ENCODE measurements around the gene MGST2.
A peak's percentile ranks its signal among the peaks of the same experiment; 100 is the strongest.

MGST2 gene

DNA sequence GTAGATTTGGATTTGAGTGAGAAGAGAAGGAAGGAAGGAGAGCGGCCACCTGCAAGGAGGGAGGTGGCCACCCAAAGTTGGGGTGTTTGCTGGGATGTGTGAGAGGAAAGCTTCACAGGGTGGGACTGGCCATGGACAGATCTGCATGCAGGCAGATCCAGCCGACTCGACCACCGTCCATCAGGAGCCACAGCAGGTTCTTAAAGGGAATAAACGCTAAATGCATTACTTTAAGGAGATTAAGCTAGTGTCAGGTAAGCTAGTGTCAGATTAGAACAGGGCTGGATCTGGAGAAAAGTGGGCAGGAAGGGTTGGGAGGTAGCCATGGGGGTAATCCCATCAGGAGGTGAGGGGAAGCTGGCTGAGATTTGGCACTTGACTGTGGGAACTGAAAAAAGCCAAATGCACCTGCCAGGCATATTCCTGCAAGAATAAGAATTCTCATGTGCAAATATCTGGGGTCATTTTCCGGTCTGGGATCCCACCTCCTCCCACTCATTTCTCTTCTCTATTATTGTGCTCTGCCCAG is 79.6 kb downstream of the MGST2 start:
- no peak for FAIRE-seq

GRCh38 chr4:139746431-139747171 is 81.0 kb downstream of the MGST2 start:
- FAIRE-seq = no peak

DNA sequence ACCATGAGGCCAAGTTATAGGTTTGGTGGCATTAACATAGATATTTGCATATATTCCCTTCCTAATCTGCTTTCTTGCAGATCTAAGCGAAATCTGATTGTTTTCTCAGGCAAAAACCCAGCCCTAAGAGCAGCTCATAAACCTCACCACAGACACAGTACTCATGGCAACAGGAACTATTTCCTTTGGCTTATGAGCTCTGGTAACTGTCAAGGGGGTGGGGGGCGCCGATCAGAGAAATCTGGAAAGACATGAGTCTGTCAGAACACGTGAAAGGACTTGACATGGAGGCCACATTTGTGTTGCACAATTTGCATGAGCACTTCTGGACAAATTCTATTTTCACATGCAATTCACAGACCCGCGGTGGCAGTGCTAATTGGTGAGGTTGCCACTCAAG is 83.7 kb downstream of the MGST2 start:
- no peak for FAIRE-seq

- no peak for FAIRE-seq
These were observed 84.3 kb downstream of the MGST2 start for GRCh38 chr4:139749835-139750498.

- FAIRE-seq = peak; percentile 43
These were observed 88.1 kb downstream of the MGST2 start for GRCh38 chr4:139753686-139754085.
